SW480 (cell line): Measurements from ENCODE around the gene SPATS1.

Experiments used
- DNase-seq: peaks from one replicate; pipeline ENCODE4 v3.0.0-alpha.2; 2016; ENCODE audit warnings: low spot score

The SPATS1 gene

GRCh38 chr6:44388887-44389286 lies 46.4 kb downstream of the SPATS1 start:
- no peak for DNase-seq

- DNase-seq = no peak
These were observed 47.8 kb downstream of the SPATS1 start for GRCh38 chr6:44390158-44390683.
